C4-2B (cell line): ENCODE measurements around the gene LHX3.

Experiments
- ZFX ChIP-seq: fragments of 450-650 bp; IDR thresholded peaks from 2 replicates; pipeline ENCODE4 v1.6.1; 2017
- TF ChIP-seq, protein P1 (sequence below): fragments of 450-650 bp; conservative IDR thresholded peaks from 2 replicates; pipeline ENCODE4 v1.5.1; 2017; ENCODE audit warnings: mild to moderate bottlenecking

GRCh38 chr9:136225366-136225747, 20.4 kb upstream of the LHX3 start:
- TF ChIP-seq, protein P1, sequence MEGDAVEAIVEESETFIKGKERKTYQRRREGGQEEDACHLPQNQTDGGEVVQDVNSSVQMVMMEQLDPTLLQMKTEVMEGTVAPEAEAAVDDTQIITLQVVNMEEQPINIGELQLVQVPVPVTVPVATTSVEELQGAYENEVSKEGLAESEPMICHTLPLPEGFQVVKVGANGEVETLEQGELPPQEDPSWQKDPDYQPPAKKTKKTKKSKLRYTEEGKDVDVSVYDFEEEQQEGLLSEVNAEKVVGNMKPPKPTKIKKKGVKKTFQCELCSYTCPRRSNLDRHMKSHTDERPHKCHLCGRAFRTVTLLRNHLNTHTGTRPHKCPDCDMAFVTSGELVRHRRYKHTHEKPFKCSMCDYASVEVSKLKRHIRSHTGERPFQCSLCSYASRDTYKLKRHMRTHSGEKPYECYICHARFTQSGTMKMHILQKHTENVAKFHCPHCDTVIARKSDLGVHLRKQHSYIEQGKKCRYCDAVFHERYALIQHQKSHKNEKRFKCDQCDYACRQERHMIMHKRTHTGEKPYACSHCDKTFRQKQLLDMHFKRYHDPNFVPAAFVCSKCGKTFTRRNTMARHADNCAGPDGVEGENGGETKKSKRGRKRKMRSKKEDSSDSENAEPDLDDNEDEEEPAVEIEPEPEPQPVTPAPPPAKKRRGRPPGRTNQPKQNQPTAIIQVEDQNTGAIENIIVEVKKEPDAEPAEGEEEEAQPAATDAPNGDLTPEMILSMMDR = no peak
- no peak for TF ChIP-seq ZFX
